CD8-positive, alpha-beta memory T cell (primary cell): Measurements from ENCODE around the gene FAT1. TPM values are rescaled to one million over a fixed set of nuclear protein-coding genes. Genes with fewer than 3 reads are reported as not detected.

Experiments
- CTCF ChIA-PET: fragments of 350-600 bp; sonication (Branson Sonifier 250); formaldehyde crosslinking; loops from one replicate; lab custom pipeline; 2021; ENCODE audit warnings: antibody characterized with exemption; lab: Charles Lee
- POLR2A ChIA-PET: fragments of 350-600 bp; sonication (Branson Sonifier 250); formaldehyde crosslinking; loops from one replicate; lab custom pipeline; 2021; ENCODE audit warnings: antibody characterized with exemption; lab: Charles Lee
- DNase-seq, 5 donors: peaks; one replicate each; pipeline versions ENCODE4 v3.0.0 to v3.0.0-alpha.2; 2020 to 2022; ENCODE audit warnings: mixed read lengths in 1 of 5
- H3K27ac ChIP-seq: one replicate; pipeline ENCODE4 v1.7.0; 2013; ENCODE audit warnings: low read depth, mild to moderate bottlenecking, low read length, moderate library complexity
- H3K27me3 ChIP-seq: 2 replicates; pipeline ENCODE4 v1.7.0; 2013; ENCODE audit warnings: low read length, mild to moderate bottlenecking; ENCODE audit not compliant: insufficient read depth, poor library complexity, severe bottlenecking
- H3K36me3 ChIP-seq: 2 replicates; pipeline ENCODE4 v1.7.0; 2013; ENCODE audit warnings: mild to moderate bottlenecking, low read length, moderate library complexity; ENCODE audit not compliant: insufficient read depth
- H3K4me1 ChIP-seq: 2 replicates; pipeline ENCODE4 v1.7.0; 2013; ENCODE audit warnings: mild to moderate bottlenecking, low read length, moderate library complexity; ENCODE audit not compliant: insufficient read depth
- H3K4me3 ChIP-seq: 2 replicates; pipeline ENCODE4 v1.7.0; 2013; ENCODE audit warnings: mild to moderate bottlenecking, low read length
- H3K9me3 ChIP-seq: 2 replicates; pipeline ENCODE4 v1.7.0; 2013; ENCODE audit warnings: mild to moderate bottlenecking, low read length
- H3K27ac Mint-ChIP-seq, 8 donors: one replicate each; pipeline ENCODE4 v1.8.0; 2020 to 2021; ENCODE audit warnings: mixed read lengths in 8 of 8, mild to moderate bottlenecking in 6 of 8, inconsistent platforms in 3 of 8, moderate library complexity in 3 of 8
- H3K27me3 Mint-ChIP-seq, 2 donors: one replicate each; pipeline ENCODE4 v1.8.0; 2020 to 2021; ENCODE audit warnings: mixed read lengths in 2 of 2, mild to moderate bottlenecking in 1 of 2, moderate library complexity in 1 of 2
- H3K36me3 Mint-ChIP-seq, 3 donors: one replicate each; pipeline ENCODE4 v1.8.0; 2020 to 2021; ENCODE audit warnings: mixed read lengths in 3 of 3, inconsistent platforms in 1 of 3, mild to moderate bottlenecking in 1 of 3
- H3K4me1 Mint-ChIP-seq, 3 donors: one replicate each; pipeline ENCODE4 v1.8.0; 2020 to 2021; ENCODE audit warnings: mixed read lengths in 3 of 3, inconsistent platforms in 1 of 3, mild to moderate bottlenecking in 1 of 3
- H3K4me3 Mint-ChIP-seq, 7 donors: one replicate each; pipeline ENCODE4 v1.8.0; 2020 to 2021; ENCODE audit warnings: mixed read lengths in 7 of 7, mild to moderate bottlenecking in 6 of 7, moderate library complexity in 4 of 7, inconsistent platforms in 2 of 7
- H3K9me3 Mint-ChIP-seq, 5 donors: one replicate each; pipeline ENCODE4 v1.8.0; 2020 to 2022; ENCODE audit warnings: mixed read lengths in 5 of 5, mild to moderate bottlenecking in 3 of 5, moderate library complexity in 2 of 5, inconsistent platforms in 1 of 5
- polyA plus RNA-seq: library from polyadenylated mRNA; unstranded; fragments of 300-500 nt; fragmentation: Illumina TruSeq; gene quantifications from one replicate; pipeline ENCODE4 v1.2.3, GENCODE V29; 2021
- total RNA-seq, 2 experiments: library from RNA; stranded (reverse); gene quantifications; one replicate each; pipeline ENCODE4 v1.2.3, GENCODE V29; 2021

The FAT1 gene
- total and polyA plus RNA-seq, 3 experiments from 2014 or later, result not detected

- Histone ChIP-seq H3K9me3 (no peaks in the 10 kb centered on the region), H3K27ac (no peak overlapping the region), H3K36me3 (no peaks in the 10 kb centered on the region), H3K4me1 (no peaks in the 10 kb centered on the region), H3K4me3 (no peak overlapping the region), H3K27me3 (no peaks in the 10 kb centered on the region)
- Mint-ChIP-seq H3K27me3 (peaks cover 0 to 3% of the 10 kb centered on the region in 2 donors), H3K36me3 (no peaks in the 10 kb centered on the region), H3K27ac (no peak overlapping the region), H3K9me3 (peaks cover 0 to 3% (median 2%) of the 10 kb centered on the region in 5 donors), H3K4me1 (no peaks in the 10 kb centered on the region), H3K4me3 (no peak overlapping the region)
- ChIA-PET CTCF (no interaction called here), POLR2A (no interaction called here)
- DNase-seq, result no peak
These were observed 80.0 kb downstream of the FAT1 start for GRCh38 chr4:186643501-186644310.

GRCh38 chr4:186642998-186643397 lies 80.7 kb downstream of the FAT1 start:
- Mint-ChIP-seq H3K27ac (no peak overlapping the region), H3K4me3 (no peak overlapping the region), H3K27me3 (peaks cover 0 to 3% of the 10 kb centered on the region in 2 donors), H3K36me3 (no peaks in the 10 kb centered on the region), H3K9me3 (peaks cover 0 to 3% (median 2%) of the 10 kb centered on the region in 5 donors), H3K4me1 (no peaks in the 10 kb centered on the region)
- H3K27ac ChIP-seq, result no peak overlapping the region
- POLR2A ChIA-PET, result no interaction called here
- H3K4me1 ChIP-seq, result no peaks in the 10 kb centered on the region
- no peaks in the 10 kb centered on the region for H3K27me3 ChIP-seq
- H3K4me3 ChIP-seq, result no peak overlapping the region
- no peaks in the 10 kb centered on the region for H3K36me3 ChIP-seq
- CTCF ChIA-PET, result no interaction called here
- no peak for DNase-seq
- H3K9me3 ChIP-seq, result no peaks in the 10 kb centered on the region

- no peak overlapping the region for H3K4me3 Mint-ChIP-seq
These were observed 81.1 kb downstream of the FAT1 start for GRCh38 chr4:186642530-186642929.

GRCh38 chr4:186634591-186635128 lies 89.0 kb downstream of the FAT1 start:
- DNase-seq, result no peak
- Mint-ChIP-seq H3K27ac (no peak overlapping the region), H3K36me3 (no peaks in the 10 kb centered on the region), H3K4me1 (no peaks in the 10 kb centered on the region), H3K27me3 (no peaks in the 10 kb centered on the region), H3K4me3 (no peak overlapping the region), H3K9me3 (peaks cover 0 to 10% (median 2%) of the 10 kb centered on the region in 5 donors)
- Histone ChIP-seq H3K9me3 (no peaks in the 10 kb centered on the region), H3K27me3 (no peaks in the 10 kb centered on the region), H3K27ac (no peak overlapping the region), H3K4me1 (no peaks in the 10 kb centered on the region), H3K36me3 (no peaks in the 10 kb centered on the region), H3K4me3 (no peak overlapping the region)
- ChIA-PET POLR2A (no interaction called here), CTCF (no interaction called here)

More at GRCh38 chr4:186642530-186642929, 81.1 kb downstream of the FAT1 start:
- Histone ChIP-seq H3K36me3 (no peaks in the 10 kb centered on the region), H3K4me1 (no peaks in the 10 kb centered on the region), H3K9me3 (no peaks in the 10 kb centered on the region), H3K4me3 (no peak overlapping the region), H3K27me3 (no peaks in the 10 kb centered on the region), H3K27ac (no peak overlapping the region)
- DNase-seq, result no peak
- Mint-ChIP-seq H3K27ac (no peak overlapping the region), H3K27me3 (peaks cover 0 to 3% of the 10 kb centered on the region in 2 donors), H3K36me3 (no peaks in the 10 kb centered on the region), H3K9me3 (peaks cover 0 to 3% (median 2%) of the 10 kb centered on the region in 5 donors), H3K4me1 (no peaks in the 10 kb centered on the region)
- ChIA-PET CTCF (no interaction called here), POLR2A (no interaction called here)

- no peak overlapping the region for H3K4me3 ChIP-seq
- no peaks in the 10 kb centered on the region for H3K36me3 ChIP-seq
- CTCF ChIA-PET, result no interaction called here
- peaks cover 0 to 17% (median 2%) of the 10 kb centered on the region in 5 donors for H3K9me3 Mint-ChIP-seq
- H3K27ac ChIP-seq, result no peak overlapping the region
- no peaks in the 10 kb centered on the region for H3K4me1 ChIP-seq
- H3K36me3 Mint-ChIP-seq, result no peaks in the 10 kb centered on the region
- no peak overlapping the region for H3K4me3 Mint-ChIP-seq
- no peaks in the 10 kb centered on the region for H3K27me3 ChIP-seq
- H3K9me3 ChIP-seq, result no peaks in the 10 kb centered on the region
- no peaks in the 10 kb centered on the region for H3K27me3 Mint-ChIP-seq
- no peaks in the 10 kb centered on the region for H3K4me1 Mint-ChIP-seq
- POLR2A ChIA-PET, result no interaction called here
- no peak for DNase-seq
- H3K27ac Mint-ChIP-seq, result no peak overlapping the region
These were observed 89.8 kb downstream of the FAT1 start for GRCh38 chr4:186633844-186634243.

- H3K4me3 Mint-ChIP-seq, result no peak overlapping the region
- ChIA-PET CTCF (no interaction called here), POLR2A (no interaction called here)
- DNase-seq, result no peak
- no peaks in the 10 kb centered on the region for H3K36me3 Mint-ChIP-seq
- H3K36me3 ChIP-seq, result no peaks in the 10 kb centered on the region
- peaks cover 0 to 20% (median 5%) of the 10 kb centered on the region in 5 donors for H3K9me3 Mint-ChIP-seq
- H3K4me3 ChIP-seq, result no peak overlapping the region
- peaks cover 3 to 13% (median 8%) of the 10 kb centered on the region in 3 donors for H3K4me1 Mint-ChIP-seq
- no peaks in the 10 kb centered on the region for H3K27me3 Mint-ChIP-seq
- no peaks in the 10 kb centered on the region for H3K27me3 ChIP-seq
- H3K9me3 ChIP-seq, result no peaks in the 10 kb centered on the region
- H3K27ac ChIP-seq, result no peak overlapping the region
- H3K4me1 ChIP-seq, result no peaks in the 10 kb centered on the region
- no peak overlapping the region for H3K27ac Mint-ChIP-seq
These were observed 93.5 kb downstream of the FAT1 start for GRCh38 chr4:186630128-186630527.

- Mint-ChIP-seq H3K4me1 (peaks cover 3 to 13% (median 8%) of the 10 kb centered on the region in 3 donors), H3K27me3 (no peaks in the 10 kb centered on the region), H3K27ac (no peak overlapping the region), H3K9me3 (peaks cover 0 to 20% (median 5%) of the 10 kb centered on the region in 5 donors), H3K36me3 (no peaks in the 10 kb centered on the region), H3K4me3 (peak overlapping the region in 1 of 7 donors; percentile 2)
- Histone ChIP-seq H3K27me3 (no peaks in the 10 kb centered on the region), H3K4me3 (no peak overlapping the region), H3K4me1 (no peaks in the 10 kb centered on the region), H3K36me3 (no peaks in the 10 kb centered on the region), H3K9me3 (no peaks in the 10 kb centered on the region), H3K27ac (no peak overlapping the region)
- ChIA-PET POLR2A (no interaction called here), CTCF (no interaction called here)
- no peak for DNase-seq
These were observed 95.5 kb downstream of the FAT1 start for GRCh38 chr4:186628058-186628711.

- H3K27me3 Mint-ChIP-seq, result no peaks in the 10 kb centered on the region
- H3K27ac Mint-ChIP-seq, result no peak overlapping the region
- no peak overlapping the region for H3K4me3 ChIP-seq
- H3K27me3 ChIP-seq, result no peaks in the 10 kb centered on the region
- H3K4me1 Mint-ChIP-seq, result peaks cover 3 to 13% (median 8%) of the 10 kb centered on the region in 3 donors
- no peaks in the 10 kb centered on the region for H3K4me1 ChIP-seq
- H3K27ac ChIP-seq, result no peak overlapping the region
- DNase-seq, result no peak
- no peaks in the 10 kb centered on the region for H3K36me3 Mint-ChIP-seq
- POLR2A ChIA-PET, result no interaction called here
- H3K4me3 Mint-ChIP-seq, result no peak overlapping the region
- H3K9me3 ChIP-seq, result no peaks in the 10 kb centered on the region
- no peaks in the 10 kb centered on the region for H3K36me3 ChIP-seq
- peaks cover 2 to 15% (median 5%) of the 10 kb centered on the region in 5 donors for H3K9me3 Mint-ChIP-seq
- CTCF ChIA-PET, result no interaction called here
These were observed 96.3 kb downstream of the FAT1 start for GRCh38 chr4:186627226-186627865.
